Peyer's patch (tissue), 4 donors: ENCODE data around the gene MRLN.
"Not testable (repeated sequence)": the region's sequence is repeated elsewhere in the genome, so short reads cannot be mapped to it uniquely, and the experiment has no call there.

Experiments used
- CTCF ChIP-seq, 6 experiments: fragments of 450-650 bp in 4 of 6; fragments of 200-600 bp in 2 of 6; sonication (generic) in 1 of 6; IDR thresholded peaks; one replicate each; pipeline ENCODE4 v1.5.1; 2017 to 2019; ENCODE audit warnings: antibody characterized with exemption in 6 of 6, mild to moderate bottlenecking in 3 of 6, moderate library complexity in 1 of 6
- POLR2A ChIP-seq, 2 donors: fragments of 450-650 bp; IDR thresholded peaks; one replicate each; pipeline ENCODE4 v1.5.1; 2017; ENCODE audit warnings: antibody characterized with exemption in 2 of 2, mild to moderate bottlenecking in 2 of 2, moderate library complexity in 2 of 2

GRCh38 chr10:59732849-59733248 lies 20.4 kb downstream of the MRLN start:
- not testable (repeated sequence) for TF ChIP-seq CTCF, POLR2A (IDR thresholded peaks at IDR 0.05)
